Glutamatergic neuron (in vitro differentiated cells): ENCODE results near the gene NAV2. TPM values are rescaled to one million over a fixed set of nuclear protein-coding genes. Genes with fewer than 3 reads are reported as not detected.

Source experiments
- DNase-seq: peaks from one replicate; pipeline ENCODE4 v3.0.0; 2022
- H3K27ac Mint-ChIP-seq: one replicate; pipeline ENCODE4 v1.8.0; 2020; ENCODE audit warnings: mild to moderate bottlenecking, mixed read lengths, inconsistent platforms; ENCODE audit not compliant: unreplicated experiment
- H3K27me3 Mint-ChIP-seq: one replicate; pipeline ENCODE4 v1.8.0; 2020; ENCODE audit warnings: mild to moderate bottlenecking, moderate library complexity, mixed read lengths, inconsistent platforms; ENCODE audit not compliant: unreplicated experiment
- H3K36me3 Mint-ChIP-seq: one replicate; pipeline ENCODE4 v1.8.0; 2020; ENCODE audit warnings: mild to moderate bottlenecking, mixed read lengths, inconsistent platforms; ENCODE audit not compliant: unreplicated experiment
- H3K4me1 Mint-ChIP-seq: one replicate; pipeline ENCODE4 v1.8.0; 2020; ENCODE audit warnings: mild to moderate bottlenecking, low read depth, mixed read lengths, inconsistent platforms; ENCODE audit not compliant: unreplicated experiment
- H3K4me3 Mint-ChIP-seq: one replicate; pipeline ENCODE4 v1.8.0; 2020; ENCODE audit warnings: mild to moderate bottlenecking, mixed read lengths, inconsistent platforms; ENCODE audit not compliant: unreplicated experiment
- H3K9me3 Mint-ChIP-seq: one replicate; pipeline ENCODE4 v1.8.0; 2020; ENCODE audit warnings: mild to moderate bottlenecking, moderate library complexity, mixed read lengths, inconsistent platforms; ENCODE audit not compliant: unreplicated experiment
- total RNA-seq: library from RNA; stranded (reverse); fragmentation: NEBNext Ultra II Directional; extraction: Animal tissue kit (Norgen Biotek cat#: 25700); gene quantifications from one replicate; pipeline ENCODE4 v1.2.1, GENCODE V29; 2021; ENCODE audit not compliant: unreplicated experiment
- TF ChIP-seq, protein P1 (sequence below): fragments of 200-600 bp; sonication (generic); IDR thresholded peaks from one replicate; pipeline ENCODE4 v1.5.0; 2021; ENCODE audit not compliant: partially characterized antibody, unreplicated experiment

NAV2 gene
- total RNA-seq, 1 donor from 2014 or later: 117 TPM

- TF ChIP-seq, protein P1, sequence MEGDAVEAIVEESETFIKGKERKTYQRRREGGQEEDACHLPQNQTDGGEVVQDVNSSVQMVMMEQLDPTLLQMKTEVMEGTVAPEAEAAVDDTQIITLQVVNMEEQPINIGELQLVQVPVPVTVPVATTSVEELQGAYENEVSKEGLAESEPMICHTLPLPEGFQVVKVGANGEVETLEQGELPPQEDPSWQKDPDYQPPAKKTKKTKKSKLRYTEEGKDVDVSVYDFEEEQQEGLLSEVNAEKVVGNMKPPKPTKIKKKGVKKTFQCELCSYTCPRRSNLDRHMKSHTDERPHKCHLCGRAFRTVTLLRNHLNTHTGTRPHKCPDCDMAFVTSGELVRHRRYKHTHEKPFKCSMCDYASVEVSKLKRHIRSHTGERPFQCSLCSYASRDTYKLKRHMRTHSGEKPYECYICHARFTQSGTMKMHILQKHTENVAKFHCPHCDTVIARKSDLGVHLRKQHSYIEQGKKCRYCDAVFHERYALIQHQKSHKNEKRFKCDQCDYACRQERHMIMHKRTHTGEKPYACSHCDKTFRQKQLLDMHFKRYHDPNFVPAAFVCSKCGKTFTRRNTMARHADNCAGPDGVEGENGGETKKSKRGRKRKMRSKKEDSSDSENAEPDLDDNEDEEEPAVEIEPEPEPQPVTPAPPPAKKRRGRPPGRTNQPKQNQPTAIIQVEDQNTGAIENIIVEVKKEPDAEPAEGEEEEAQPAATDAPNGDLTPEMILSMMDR: no peak
- H3K27me3 Mint-ChIP-seq: peaks cover 11% of the 10 kb centered on the region
- H3K4me3 Mint-ChIP-seq: no peak overlapping the region
- peaks cover 2% of the 10 kb centered on the region for H3K9me3 Mint-ChIP-seq
- no peak overlapping the region for H3K27ac Mint-ChIP-seq
- no peaks in the 10 kb centered on the region for H3K36me3 Mint-ChIP-seq
- DNase-seq: no peak
- H3K4me1 Mint-ChIP-seq: peaks cover 2% of the 10 kb centered on the region
Measured at GRCh38 chr11:19767627-19768151, 55.1 kb downstream of the NAV2 start.

DNA sequence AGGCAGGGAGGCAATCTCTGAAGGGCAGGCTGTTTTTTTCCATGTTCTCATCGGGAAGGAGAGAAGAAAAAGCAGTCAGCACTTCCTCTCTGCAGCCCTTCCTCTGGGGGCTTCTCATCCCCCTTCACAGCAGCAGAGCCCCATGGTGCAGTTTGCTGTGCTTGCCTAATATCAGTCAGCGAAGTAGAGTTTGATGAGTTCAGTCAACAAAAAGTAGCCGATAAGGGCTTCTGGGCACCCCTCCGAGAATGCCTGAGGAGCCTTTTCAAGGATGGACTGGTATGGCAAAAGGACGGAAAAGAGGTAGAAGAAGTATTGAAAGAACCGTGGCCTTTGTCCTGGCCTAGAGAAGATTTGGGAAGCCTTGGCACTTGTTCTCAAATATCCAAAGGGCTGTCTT lies 55.6 kb downstream of the NAV2 start:
- Mint-ChIP-seq H3K4me3 (no peak overlapping the region), H3K36me3 (no peaks in the 10 kb centered on the region), H3K27me3 (peaks cover 15% of the 10 kb centered on the region), H3K27ac (no peak overlapping the region), H3K4me1 (peaks cover 2% of the 10 kb centered on the region), H3K9me3 (peaks cover 6% of the 10 kb centered on the region)
- no peak for DNase-seq
- TF ChIP-seq, protein P1: no peak

GRCh38 chr11:19768815-19769214 lies 56.2 kb downstream of the NAV2 start:
- TF ChIP-seq, protein P1: no peak
- no peak overlapping the region for H3K4me3 Mint-ChIP-seq
- H3K36me3 Mint-ChIP-seq: no peaks in the 10 kb centered on the region
- H3K9me3 Mint-ChIP-seq: peaks cover 7% of the 10 kb centered on the region
- H3K4me1 Mint-ChIP-seq: peaks cover 2% of the 10 kb centered on the region
- no peak for DNase-seq
- peaks cover 16% of the 10 kb centered on the region for H3K27me3 Mint-ChIP-seq
- H3K27ac Mint-ChIP-seq: no peak overlapping the region

GRCh38 chr11:19769820-19770219 lies 57.2 kb downstream of the NAV2 start:
- no peak overlapping the region for H3K4me3 Mint-ChIP-seq

GRCh38 chr11:19770277-19770676 lies 57.6 kb downstream of the NAV2 start:
- TF ChIP-seq, protein P1: no peak
- peaks cover 8% of the 10 kb centered on the region for H3K9me3 Mint-ChIP-seq
- H3K27ac Mint-ChIP-seq: no peak overlapping the region
- peaks cover 18% of the 10 kb centered on the region for H3K27me3 Mint-ChIP-seq
- H3K36me3 Mint-ChIP-seq: no peaks in the 10 kb centered on the region
- peaks cover 2% of the 10 kb centered on the region for H3K4me1 Mint-ChIP-seq
- DNase-seq: no peak
- no peak overlapping the region for H3K4me3 Mint-ChIP-seq

More at GRCh38 chr11:19769820-19770219, 57.2 kb downstream of the NAV2 start:
- peaks cover 16% of the 10 kb centered on the region for H3K27me3 Mint-ChIP-seq
- DNase-seq: no peak
- H3K27ac Mint-ChIP-seq: no peak overlapping the region
- H3K9me3 Mint-ChIP-seq: peaks cover 9% of the 10 kb centered on the region
- TF ChIP-seq, protein P1: no peak
- H3K4me1 Mint-ChIP-seq: peaks cover 2% of the 10 kb centered on the region
- H3K36me3 Mint-ChIP-seq: no peaks in the 10 kb centered on the region
